SH-SY5Y (cell line): ENCODE data around the gene DNM1L.

Experiments used
- GATA2 ChIP-seq: IDR thresholded peaks from 2 replicates; pipeline ENCODE4 v1.6.1; 2011; ENCODE audit warnings: mild to moderate bottlenecking, low read depth, low read length
- GATA3 ChIP-seq: IDR thresholded peaks from 2 replicates; pipeline ENCODE4 v1.6.1; 2011; ENCODE audit warnings: low read depth, mild to moderate bottlenecking, low read length, moderate library complexity

DNA sequence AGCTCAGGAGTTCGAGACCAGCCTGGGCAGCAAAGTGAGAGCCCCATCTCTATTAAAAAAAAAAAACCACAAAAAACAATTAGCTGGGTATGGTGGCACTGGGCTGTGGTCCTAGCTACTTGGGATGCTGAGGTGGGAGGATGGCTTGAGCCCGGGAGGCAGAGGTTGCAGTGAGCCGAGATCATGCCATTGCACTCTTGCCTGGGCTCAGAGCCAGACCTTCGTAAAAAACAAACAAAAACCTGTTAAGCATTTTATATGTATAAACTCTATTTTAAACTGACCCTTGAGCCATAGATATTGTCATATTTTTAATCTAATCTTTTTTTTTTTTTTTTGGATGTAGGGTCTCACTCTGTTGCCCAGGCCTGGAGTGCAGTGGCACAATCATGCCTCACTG, 35.7 kb downstream of the DNM1L start:
- TF ChIP-seq GATA2 (no peak), GATA3 (no peak)
